ENCODE data around the gene EML5. TPM values are rescaled to one million over a fixed set of nuclear protein-coding genes. Genes with fewer than 3 reads are reported as not detected.

The EML5 gene
- total and polyA plus RNA-seq, 2 of the 13 experiments (the other 11 are each of a cell fraction or from before 2014, with no cell fraction given): 0.11 TPM; not detected in 1

GRCh38 chr14:88746052-88746451 lies 46.7 kb downstream of the EML5 start:
- in situ Hi-C loops (cut with HindIII; ENCODE audit: extremely low pct_ligation_motif_present, low pct_unique_long_range_greater_than_20kb): no loop called here
- no peak for DNase-seq (ENCODE audit: low spot score)
- Histone ChIP-seq H3K27ac (ENCODE audit: extremely low read length, insufficient read depth, low read length) (no peak overlapping the region), H4K20me1 (ENCODE audit: insufficient read depth, low read length) (no peaks in the 10 kb centered on the region; the same call in 1 of the 2 replicates), H3K27me3 (ENCODE audit: control insufficient read depth in 1 of 2, insufficient read depth in 2 of 2, low read length in 2 of 2) (no peaks in the 10 kb centered on the region; a peak in 1 of 5 replicates), H3K4me1 (ENCODE audit: insufficient read depth, low read length) (no peaks in the 10 kb centered on the region), H3K4me2 (ENCODE audit: low read depth, low read length) (no peak overlapping the region), H2AFZ (ENCODE audit: low read length) (no peak overlapping the region), H3K4me3 (replicated peaks in 1 of 3; ENCODE audit: insufficient read depth in 1 of 3, low read depth in 2 of 3, low read length in 3 of 3) (no peak overlapping the region), H3K36me3 (replicated peaks in 1 of 2; ENCODE audit: control insufficient read depth in 1 of 2, insufficient read depth in 2 of 2, low read length in 2 of 2) (no peaks in the 10 kb centered on the region), H3K9ac (ENCODE audit: insufficient read depth, low read depth, low read length) (no peak overlapping the region), H3K79me2 (ENCODE audit: insufficient read depth, low read length) (no peaks in the 10 kb centered on the region), H3K9me3 (ENCODE audit: low read length) (no peaks in the 10 kb centered on the region)
- intact Hi-C loops (cut with micrococcal nuclease; ENCODE audit: unreplicated experiment): no loop called here
- WGBS (ENCODE audit: low lambda C conversion rate): 0% methylated on average over 1 of the region's 1 CpG
- POLR2A ChIA-PET: no interaction called here
- CTCF ChIA-PET (ENCODE audit: low intra/inter-chr PET ratio, low total read pairs): no interaction called here
- no peak for FAIRE-seq
- no TSS peak for BruUV-seq (replicated peaks)
- no peak for ATAC-seq
- TF ChIP-seq POGZ (CRISPR knock-in tag; IDR thresholded peaks at IDR 0.05) (no peak), ZNF331 (CRISPR knock-in tag; IDR thresholded peaks at IDR 0.05) (no peak), ZNF781 (CRISPR knock-in tag; IDR thresholded peaks at IDR 0.05; ENCODE audit: borderline replicate concordance, not compliant biosample characterization) (no peak), ZNF737 (CRISPR knock-in tag; IDR thresholded peaks at IDR 0.05; ENCODE audit: borderline replicate concordance) (no peak), PLRG1 (conservative IDR thresholded peaks at IDR 0.05) (no peak), HNF1A (IDR thresholded peaks at IDR 0.05; ENCODE audit: low read depth) (no peak), HNF1A (CRISPR knock-in tag; IDR thresholded peaks at IDR 0.05; ENCODE audit: borderline replicate concordance) (no peak), POLR2G (IDR thresholded peaks at IDR 0.05; ENCODE audit: low read depth, low read length) (no peak), TAF1 (CRISPR knock-in tag; IDR thresholded peaks at IDR 0.05) (no peak), ZMYM2 (CRISPR knock-in tag; IDR thresholded peaks at IDR 0.05) (no peak), ZNF577 (CRISPR knock-in tag; IDR thresholded peaks at IDR 0.05; ENCODE audit: borderline replicate concordance, low read depth) (no peak), ZNF556 (CRISPR knock-in tag; IDR thresholded peaks at IDR 0.05; ENCODE audit: borderline replicate concordance) (no peak), ZNF607 (CRISPR knock-in tag; IDR thresholded peaks at IDR 0.05; ENCODE audit: borderline replicate concordance) (no peak), HIC2 (CRISPR knock-in tag; IDR thresholded peaks at IDR 0.05; ENCODE audit: low read depth) (no peak), CENPX (CRISPR knock-in tag; IDR thresholded peaks at IDR 0.05) (no peak), IRF2 (CRISPR knock-in tag; IDR thresholded peaks at IDR 0.05) (no peak)
